HEK293 (cell line): ENCODE results near the gene CDH5.

Experiments used
- CTCF ChIA-PET: fragments of 350-600 bp; formaldehyde crosslinking; extraction: SDS; loops from one replicate; lab custom pipeline; 2021; ENCODE audit warnings: antibody characterized with exemption; lab: Yijun Ruan, JAX
- POLR2A ChIA-PET: fragments of 300-600 bp; formaldehyde crosslinking; extraction: SDS; loops from one replicate; lab custom pipeline; 2020; ENCODE audit warnings: antibody characterized with exemption, inconsistent platforms; lab: Yijun Ruan, JAX
- H3K27ac ChIP-seq: fragments of 200-500 bp; sonication (Bioruptor generic); 2 replicates; pipeline ENCODE4 v1.5.1; 2014; ENCODE audit warnings: low read depth, low read length, control low read depth, inconsistent platforms; ENCODE audit errors: extremely low read depth
- H3K36me3 ChIP-seq, 2 experiments: fragments of 200-500 bp in 1 of 2; sonication (Bioruptor generic) in 1 of 2; 1 replicate in 1 of 2; 2 replicates in 1 of 2; pipeline ENCODE4 v1.5.1; 2014 to 2017; ENCODE audit warnings: inconsistent platforms in 2 of 2, low read length in 2 of 2; ENCODE audit not compliant: control insufficient read depth in 2 of 2, insufficient read depth in 1 of 2
- H3K4me1 ChIP-seq: fragments of 200-500 bp; sonication (Bioruptor generic); 2 replicates; pipeline ENCODE4 v1.5.1; 2014; ENCODE audit warnings: mild to moderate bottlenecking, low read length, inconsistent platforms; ENCODE audit not compliant: control insufficient read depth, insufficient read depth
- H3K4me3 ChIP-seq: 2 replicates; pipeline ENCODE4 v1.5.1; 2011; ENCODE audit warnings: low read depth, mild to moderate bottlenecking, control low read depth, low read length, moderate library complexity
- H3K9me3 ChIP-seq: fragments of 200-500 bp; sonication (Bioruptor generic); 2 replicates; pipeline ENCODE4 v1.5.1; 2014; ENCODE audit warnings: low read depth, low read length, inconsistent platforms; ENCODE audit not compliant: control insufficient read depth, insufficient read depth
- GLIS1 ChIP-seq: fragments of 450-650 bp; formaldehyde crosslinking; IDR thresholded peaks from 2 replicates; pipeline ENCODE4 v1.5.1; 2016; ENCODE audit warnings: missing biosample characterization, missing genetic modification characterization
- TRIM28 ChIP-seq: IDR thresholded peaks from 2 replicates; pipeline ENCODE4 v1.6.1; 2011; ENCODE audit warnings: low read length, control low read depth, borderline replicate concordance
- ZFP3 ChIP-seq: fragments of 450-650 bp; formaldehyde crosslinking; IDR thresholded peaks from 2 replicates; pipeline ENCODE4 v1.5.1; 2016; ENCODE audit warnings: low read depth, missing biosample characterization, missing genetic modification characterization
- ZIC2 ChIP-seq: fragments of 450-650 bp; formaldehyde crosslinking; IDR thresholded peaks from 2 replicates; pipeline ENCODE4 v1.5.1; 2016; ENCODE audit warnings: missing biosample characterization, missing genetic modification characterization
- ZNF114 ChIP-seq: fragments of 450-650 bp; formaldehyde crosslinking; IDR thresholded peaks from 2 replicates; pipeline ENCODE4 v1.5.0; 2017; ENCODE audit warnings: missing biosample characterization, missing genetic modification characterization
- ZNF121 ChIP-seq: fragments of 450-650 bp; formaldehyde crosslinking; IDR thresholded peaks from 2 replicates; pipeline ENCODE4 v1.5.1; 2016; ENCODE audit warnings: missing biosample characterization, missing genetic modification characterization
- ZNF214 ChIP-seq: fragments of 450-650 bp; formaldehyde crosslinking; IDR thresholded peaks from 2 replicates; pipeline ENCODE4 v1.5.1; 2017; ENCODE audit warnings: missing biosample characterization, mild to moderate bottlenecking, missing genetic modification characterization, borderline replicate concordance
- ZNF239 ChIP-seq: fragments of 450-650 bp; formaldehyde crosslinking; IDR thresholded peaks from 2 replicates; pipeline ENCODE4 v1.5.1; 2016; ENCODE audit warnings: missing biosample characterization, missing genetic modification characterization
- ZNF571 ChIP-seq: fragments of 450-650 bp; formaldehyde crosslinking; IDR thresholded peaks from 2 replicates; pipeline ENCODE4 v1.5.0; 2017; ENCODE audit warnings: missing biosample characterization, missing genetic modification characterization
- ZNF600 ChIP-seq: fragments of 450-650 bp; formaldehyde crosslinking; IDR thresholded peaks from 2 replicates; pipeline ENCODE4 v1.5.1; 2016; ENCODE audit warnings: missing biosample characterization, missing genetic modification characterization
- ZNF664 ChIP-seq: fragments of 450-650 bp; formaldehyde crosslinking; IDR thresholded peaks from 2 replicates; pipeline ENCODE4 v1.5.1; 2016; ENCODE audit warnings: missing biosample characterization, missing genetic modification characterization
- ZNF768 ChIP-seq: fragments of 450-650 bp; formaldehyde crosslinking; IDR thresholded peaks from 2 replicates; pipeline ENCODE4 v1.5.1; 2018; ENCODE audit warnings: missing biosample characterization, mild to moderate bottlenecking, missing genetic modification characterization
- ZSCAN30 ChIP-seq: fragments of 450-650 bp; IDR thresholded peaks from 2 replicates; pipeline ENCODE4 v1.5.1; 2018; ENCODE audit warnings: missing biosample characterization, mild to moderate bottlenecking, missing genetic modification characterization, moderate library complexity
- TF ChIP-seq, protein P1 (sequence below): fragments of 450-650 bp; formaldehyde crosslinking; IDR thresholded peaks from 2 replicates; pipeline ENCODE4 v1.5.1; 2016; ENCODE audit warnings: missing biosample characterization, missing genetic modification characterization
- TF ChIP-seq, protein P2 (sequence below): fragments of 450-650 bp; formaldehyde crosslinking; IDR thresholded peaks from 2 replicates; pipeline ENCODE4 v1.5.1; 2016; ENCODE audit warnings: missing biosample characterization, missing genetic modification characterization
- TF ChIP-seq, protein P3 (sequence below): fragments of 450-650 bp; formaldehyde crosslinking; conservative IDR thresholded peaks from 2 replicates; pipeline ENCODE4 v1.5.1; 2016; ENCODE audit warnings: low read depth, missing biosample characterization, missing genetic modification characterization
- TF ChIP-seq, protein P4 (sequence below): fragments of 450-650 bp; formaldehyde crosslinking; IDR thresholded peaks from 2 replicates; pipeline ENCODE4 v1.5.1; 2016; ENCODE audit warnings: missing biosample characterization, missing genetic modification characterization

Gene CDH5

DNA sequence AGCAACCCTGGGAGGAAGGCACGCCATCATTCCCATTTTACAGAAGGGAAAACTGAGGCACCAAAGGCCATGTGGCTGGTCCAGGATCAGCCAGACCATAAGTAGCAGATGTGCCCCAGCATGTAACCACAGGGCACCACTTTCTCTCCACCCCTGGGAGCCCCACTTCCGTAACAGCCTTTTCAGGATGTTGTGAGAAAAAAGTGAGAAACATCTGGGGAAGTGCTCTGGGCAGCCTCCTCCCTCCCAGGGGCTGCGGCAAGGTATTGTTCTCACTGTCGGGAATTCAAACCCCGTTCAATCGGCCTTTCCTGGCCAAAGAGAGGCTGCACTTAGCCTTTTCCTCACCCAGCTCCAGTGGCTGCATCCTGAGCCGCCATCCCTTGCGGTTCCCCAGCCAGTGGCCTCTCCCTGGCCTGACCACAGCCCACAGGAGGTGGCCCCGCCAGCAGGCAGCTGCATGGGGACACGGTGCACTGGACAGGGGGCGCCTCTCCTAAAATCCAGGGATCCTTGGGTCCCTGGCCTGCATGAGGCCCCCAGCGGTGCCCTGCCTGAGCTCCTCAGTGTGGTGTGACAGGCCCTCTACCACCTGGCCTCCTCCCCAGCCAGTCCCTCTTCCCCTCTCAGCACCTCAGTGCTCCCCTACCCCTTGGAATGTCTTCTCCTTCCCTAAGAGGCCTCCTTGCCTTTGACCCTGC is 5.7 kb upstream of the CDH5 start:
- Histone ChIP-seq H3K9me3 (no peaks in the 10 kb centered on the region), H3K36me3 (no peaks in the 10 kb centered on the region), H3K4me3 (no peak overlapping the region), H3K27ac (no peak overlapping the region), H3K4me1 (no peaks in the 10 kb centered on the region)
- peak; percentile 67; the same call in 1 of the 2 replicates for TF ChIP-seq ZNF664 (tag by site-specific recombination)
- TF ChIP-seq GLIS1 (tag by site-specific recombination), result peak; percentile 15; the same call in 1 of the 2 replicates
- TF ChIP-seq, protein P1, sequence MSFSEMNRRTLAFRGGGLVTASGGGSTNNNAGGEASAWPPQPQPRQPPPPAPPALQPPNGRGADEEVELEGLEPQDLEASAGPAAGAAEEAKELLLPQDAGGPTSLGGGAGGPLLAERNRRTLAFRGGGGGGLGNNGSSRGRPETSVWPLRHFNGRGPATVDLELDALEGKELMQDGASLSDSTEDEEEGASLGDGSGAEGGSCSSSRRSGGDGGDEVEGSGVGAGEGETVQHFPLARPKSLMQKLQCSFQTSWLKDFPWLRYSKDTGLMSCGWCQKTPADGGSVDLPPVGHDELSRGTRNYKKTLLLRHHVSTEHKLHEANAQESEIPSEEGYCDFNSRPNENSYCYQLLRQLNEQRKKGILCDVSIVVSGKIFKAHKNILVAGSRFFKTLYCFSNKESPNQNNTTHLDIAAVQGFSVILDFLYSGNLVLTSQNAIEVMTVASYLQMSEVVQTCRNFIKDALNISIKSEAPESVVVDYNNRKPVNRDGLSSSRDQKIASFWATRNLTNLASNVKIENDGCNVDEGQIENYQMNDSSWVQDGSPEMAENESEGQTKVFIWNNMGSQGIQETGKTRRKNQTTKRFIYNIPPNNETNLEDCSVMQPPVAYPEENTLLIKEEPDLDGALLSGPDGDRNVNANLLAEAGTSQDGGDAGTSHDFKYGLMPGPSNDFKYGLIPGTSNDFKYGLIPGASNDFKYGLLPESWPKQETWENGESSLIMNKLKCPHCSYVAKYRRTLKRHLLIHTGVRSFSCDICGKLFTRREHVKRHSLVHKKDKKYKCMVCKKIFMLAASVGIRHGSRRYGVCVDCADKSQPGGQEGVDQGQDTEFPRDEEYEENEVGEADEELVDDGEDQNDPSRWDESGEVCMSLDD (tag by site-specific recombination), result no peak
- peak; percentile 49; the same call in 1 of the 2 replicates for TF ChIP-seq ZIC2 (tag by site-specific recombination)
- POLR2A ChIA-PET, result no interaction called here
- CTCF ChIA-PET, result no interaction called here

DNA sequence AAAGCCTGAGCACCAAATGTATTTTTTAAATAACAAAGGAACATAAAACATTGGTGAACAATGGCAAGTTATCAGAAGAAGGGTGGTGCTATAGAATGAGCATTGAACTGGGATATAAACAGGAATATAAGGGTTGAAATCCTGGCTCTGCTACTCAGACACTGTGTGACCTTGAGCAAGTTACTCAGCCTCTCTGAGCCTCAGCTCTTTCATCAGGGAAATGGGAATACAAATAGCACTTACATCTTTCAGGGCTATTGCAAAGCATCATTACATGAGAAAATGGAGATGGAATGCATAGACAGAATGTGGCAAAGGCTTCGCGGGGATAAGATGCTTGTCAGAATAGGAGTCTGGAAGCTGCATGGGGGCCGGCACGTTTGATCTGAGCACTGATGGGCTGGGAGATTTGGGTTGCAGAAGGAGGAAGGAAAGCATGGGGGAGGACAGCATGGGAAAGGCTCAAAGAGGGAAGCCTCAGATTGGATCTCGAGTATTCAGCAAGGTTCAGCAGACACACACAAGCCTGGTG is 4.8 kb upstream of the CDH5 start:
- POLR2A ChIA-PET, result no interaction called here
- H3K36me3 ChIP-seq, result no peaks in the 10 kb centered on the region
- no peaks in the 10 kb centered on the region for H3K9me3 ChIP-seq
- CTCF ChIA-PET, result interaction anchor here (1.1 to 5.3 kb wide), 3 partner anchors 17 to 45 kb away, joined by 3 to 29 read pairs (median 3); no protein-coding TSS in a partner anchor
- no peak for TF ChIP-seq ZNF239
- peak; percentile 80 for TF ChIP-seq ZNF768
- TF ChIP-seq, protein P2, sequence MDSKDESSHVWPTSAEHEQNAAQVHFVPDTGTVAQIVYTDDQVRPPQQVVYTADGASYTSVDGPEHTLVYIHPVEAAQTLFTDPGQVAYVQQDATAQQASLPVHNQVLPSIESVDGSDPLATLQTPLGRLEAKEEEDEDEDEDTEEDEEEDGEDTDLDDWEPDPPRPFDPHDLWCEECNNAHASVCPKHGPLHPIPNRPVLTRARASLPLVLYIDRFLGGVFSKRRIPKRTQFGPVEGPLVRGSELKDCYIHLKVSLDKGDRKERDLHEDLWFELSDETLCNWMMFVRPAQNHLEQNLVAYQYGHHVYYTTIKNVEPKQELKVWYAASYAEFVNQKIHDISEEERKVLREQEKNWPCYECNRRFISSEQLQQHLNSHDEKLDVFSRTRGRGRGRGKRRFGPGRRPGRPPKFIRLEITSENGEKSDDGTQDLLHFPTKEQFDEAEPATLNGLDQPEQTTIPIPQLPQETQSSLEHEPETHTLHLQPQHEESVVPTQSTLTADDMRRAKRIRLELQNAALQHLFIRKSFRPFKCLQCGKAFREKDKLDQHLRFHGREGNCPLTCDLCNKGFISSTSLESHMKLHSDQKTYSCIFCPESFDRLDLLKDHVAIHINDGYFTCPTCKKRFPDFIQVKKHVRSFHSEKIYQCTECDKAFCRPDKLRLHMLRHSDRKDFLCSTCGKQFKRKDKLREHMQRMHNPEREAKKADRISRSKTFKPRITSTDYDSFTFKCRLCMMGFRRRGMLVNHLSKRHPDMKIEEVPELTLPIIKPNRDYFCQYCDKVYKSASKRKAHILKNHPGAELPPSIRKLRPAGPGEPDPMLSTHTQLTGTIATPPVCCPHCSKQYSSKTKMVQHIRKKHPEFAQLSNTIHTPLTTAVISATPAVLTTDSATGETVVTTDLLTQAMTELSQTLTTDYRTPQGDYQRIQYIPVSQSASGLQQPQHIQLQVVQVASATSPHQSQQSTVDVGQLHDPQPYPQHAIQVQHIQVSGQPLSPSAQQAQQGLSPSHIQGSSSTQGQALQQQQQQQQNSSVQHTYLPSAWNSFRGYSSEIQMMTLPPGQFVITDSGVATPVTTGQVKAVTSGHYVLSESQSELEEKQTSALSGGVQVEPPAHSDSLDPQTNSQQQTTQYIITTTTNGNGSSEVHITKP (tag by site-specific recombination), result peak; percentile 55
- no peak overlapping the region for H3K27ac ChIP-seq
- no peak overlapping the region for H3K4me3 ChIP-seq
- H3K4me1 ChIP-seq, result no peaks in the 10 kb centered on the region

DNA sequence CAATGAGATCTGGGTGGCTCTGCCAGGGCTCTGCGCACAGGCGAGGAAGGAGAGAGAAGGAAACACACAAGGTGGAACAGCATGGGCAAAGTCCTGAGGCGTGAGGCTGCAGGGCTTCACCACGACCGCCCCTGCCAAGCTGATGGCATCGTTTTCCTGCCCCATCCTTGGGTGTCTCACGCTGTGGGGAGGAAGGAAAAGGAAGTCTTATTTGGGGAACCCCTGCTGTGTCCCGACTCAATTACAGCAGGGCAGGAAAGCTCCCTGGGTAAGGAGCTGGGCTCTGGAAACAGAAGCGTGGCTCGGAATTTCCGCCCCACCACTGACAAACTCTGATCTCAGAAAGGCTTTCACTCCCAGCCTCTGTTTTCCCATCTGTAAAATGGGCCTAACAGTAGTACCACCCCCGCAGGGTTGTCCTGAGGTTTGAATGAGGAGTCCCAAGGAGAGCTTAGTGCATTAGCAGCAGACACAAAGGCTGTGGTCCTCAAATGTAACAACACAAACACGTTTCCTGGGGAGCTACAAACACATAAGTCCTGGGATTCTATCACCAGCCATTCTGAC is 3.2 kb upstream of the CDH5 start:
- Histone ChIP-seq H3K4me3 (no peak overlapping the region), H3K4me1 (no peaks in the 10 kb centered on the region), H3K9me3 (no peaks in the 10 kb centered on the region), H3K27ac (no peak overlapping the region), H3K36me3 (no peaks in the 10 kb centered on the region)
- POLR2A ChIA-PET, result no interaction called here
- CTCF ChIA-PET, result interaction anchor here (1.1 to 5.3 kb wide), 3 partner anchors 19 to 245 kb away, joined by 3 to 29 read pairs (median 3); no protein-coding TSS in a partner anchor
- TF ChIP-seq ZNF214 (tag by site-specific recombination) (no peak), ZNF571 (tag by site-specific recombination) (no peak), ZFP3 (no peak), ZNF121 (no peak), TRIM28 (no peak), ZNF114 (tag by site-specific recombination) (no peak), ZNF600 (no peak), ZSCAN30 (tag by site-specific recombination) (no peak)
- TF ChIP-seq, protein P3, sequence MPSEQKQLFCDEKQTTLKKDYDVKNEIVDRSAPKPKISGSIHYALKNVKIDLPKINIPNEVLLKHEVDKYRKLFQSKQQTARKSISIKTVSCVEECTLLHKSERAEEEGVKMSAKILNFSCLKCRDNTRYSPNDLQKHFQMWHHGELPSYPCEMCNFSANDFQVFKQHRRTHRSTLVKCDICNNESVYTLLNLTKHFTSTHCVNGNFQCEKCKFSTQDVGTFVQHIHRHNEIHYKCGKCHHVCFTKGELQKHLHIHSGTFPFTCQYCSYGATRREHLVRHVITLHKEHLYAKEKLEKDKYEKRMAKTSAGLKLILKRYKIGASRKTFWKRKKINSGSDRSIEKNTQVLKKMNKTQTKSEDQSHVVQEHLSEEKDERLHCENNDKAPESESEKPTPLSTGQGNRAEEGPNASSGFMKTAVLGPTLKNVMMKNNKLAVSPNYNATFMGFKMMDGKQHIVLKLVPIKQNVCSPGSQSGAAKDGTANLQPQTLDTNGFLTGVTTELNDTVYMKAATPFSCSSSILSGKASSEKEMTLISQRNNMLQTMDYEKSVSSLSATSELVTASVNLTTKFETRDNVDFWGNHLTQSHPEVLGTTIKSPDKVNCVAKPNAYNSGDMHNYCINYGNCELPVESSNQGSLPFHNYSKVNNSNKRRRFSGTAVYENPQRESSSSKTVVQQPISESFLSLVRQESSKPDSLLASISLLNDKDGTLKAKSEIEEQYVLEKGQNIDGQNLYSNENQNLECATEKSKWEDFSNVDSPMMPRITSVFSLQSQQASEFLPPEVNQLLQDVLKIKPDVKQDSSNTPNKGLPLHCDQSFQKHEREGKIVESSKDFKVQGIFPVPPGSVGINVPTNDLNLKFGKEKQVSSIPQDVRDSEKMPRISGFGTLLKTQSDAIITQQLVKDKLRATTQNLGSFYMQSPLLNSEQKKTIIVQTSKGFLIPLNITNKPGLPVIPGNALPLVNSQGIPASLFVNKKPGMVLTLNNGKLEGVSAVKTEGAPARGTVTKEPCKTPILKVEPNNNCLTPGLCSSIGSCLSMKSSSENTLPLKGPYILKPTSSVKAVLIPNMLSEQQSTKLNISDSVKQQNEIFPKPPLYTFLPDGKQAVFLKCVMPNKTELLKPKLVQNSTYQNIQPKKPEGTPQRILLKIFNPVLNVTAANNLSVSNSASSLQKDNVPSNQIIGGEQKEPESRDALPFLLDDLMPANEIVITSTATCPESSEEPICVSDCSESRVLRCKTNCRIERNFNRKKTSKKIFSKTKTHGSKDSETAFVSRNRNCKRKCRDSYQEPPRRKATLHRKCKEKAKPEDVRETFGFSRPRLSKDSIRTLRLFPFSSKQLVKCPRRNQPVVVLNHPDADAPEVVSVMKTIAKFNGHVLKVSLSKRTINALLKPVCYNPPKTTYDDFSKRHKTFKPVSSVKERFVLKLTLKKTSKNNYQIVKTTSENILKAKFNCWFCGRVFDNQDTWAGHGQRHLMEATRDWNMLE, result no peak
- TF ChIP-seq, protein P4, sequence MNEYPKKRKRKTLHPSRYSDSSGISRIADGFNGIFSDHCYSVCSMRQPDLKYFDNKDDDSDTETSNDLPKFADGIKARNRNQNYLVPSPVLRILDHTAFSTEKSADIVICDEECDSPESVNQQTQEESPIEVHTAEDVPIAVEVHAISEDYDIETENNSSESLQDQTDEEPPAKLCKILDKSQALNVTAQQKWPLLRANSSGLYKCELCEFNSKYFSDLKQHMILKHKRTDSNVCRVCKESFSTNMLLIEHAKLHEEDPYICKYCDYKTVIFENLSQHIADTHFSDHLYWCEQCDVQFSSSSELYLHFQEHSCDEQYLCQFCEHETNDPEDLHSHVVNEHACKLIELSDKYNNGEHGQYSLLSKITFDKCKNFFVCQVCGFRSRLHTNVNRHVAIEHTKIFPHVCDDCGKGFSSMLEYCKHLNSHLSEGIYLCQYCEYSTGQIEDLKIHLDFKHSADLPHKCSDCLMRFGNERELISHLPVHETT (tag by site-specific recombination), result no peak
